Ishikawa (cell line): ENCODE data around the gene AUTS2.

Experiments used
- CEBPB ChIP-seq: IDR thresholded peaks from 2 replicates; pipeline ENCODE4 v1.6.1; 2012
- CREB1 ChIP-seq: IDR thresholded peaks from 2 replicates; pipeline ENCODE4 v1.6.1; 2012; ENCODE audit warnings: low read depth
- EGR1 ChIP-seq: IDR thresholded peaks from 2 replicates; pipeline ENCODE4 v1.6.1; 2012
- EP300 ChIP-seq: IDR thresholded peaks from 2 replicates; pipeline ENCODE4 v1.6.1; 2012; ENCODE audit warnings: borderline replicate concordance
- FOXM1 ChIP-seq: IDR thresholded peaks from 2 replicates; pipeline ENCODE4 v1.6.1; 2012; ENCODE audit warnings: low read depth, borderline replicate concordance
- MAX ChIP-seq: IDR thresholded peaks from 2 replicates; pipeline ENCODE4 v1.6.1; 2012
- NFIC ChIP-seq: IDR thresholded peaks from 2 replicates; pipeline ENCODE4 v1.6.1; 2012
- RAD21 ChIP-seq: IDR thresholded peaks from 2 replicates; pipeline ENCODE4 v1.6.1; 2012; ENCODE audit warnings: low read depth
- REST ChIP-seq: IDR thresholded peaks from 2 replicates; pipeline ENCODE4 v1.6.1; 2012; ENCODE audit warnings: low read depth, mild to moderate bottlenecking
- TAF1 ChIP-seq: IDR thresholded peaks from 2 replicates; pipeline ENCODE4 v1.6.1; 2012; ENCODE audit warnings: low read depth, mild to moderate bottlenecking
- TCF12 ChIP-seq: IDR thresholded peaks from 2 replicates; pipeline ENCODE4 v1.6.1; 2012; ENCODE audit warnings: low read depth
- TEAD4 ChIP-seq: IDR thresholded peaks from 2 replicates; pipeline ENCODE4 v1.6.1; 2012
- USF1 ChIP-seq: IDR thresholded peaks from 2 replicates; pipeline ENCODE4 v1.6.1; 2012
- YY1 ChIP-seq: IDR thresholded peaks from 2 replicates; pipeline ENCODE4 v1.6.1; 2012; ENCODE audit warnings: low read depth
- ZBTB7A ChIP-seq: IDR thresholded peaks from 2 replicates; pipeline ENCODE4 v1.6.1; 2012; ENCODE audit warnings: low read depth

Gene AUTS2

GRCh38 chr7:70421319-70421718 lies 823.0 kb downstream of the AUTS2 start:
- no peak for TF ChIP-seq CREB1
- TF ChIP-seq RAD21, result no peak

DNA sequence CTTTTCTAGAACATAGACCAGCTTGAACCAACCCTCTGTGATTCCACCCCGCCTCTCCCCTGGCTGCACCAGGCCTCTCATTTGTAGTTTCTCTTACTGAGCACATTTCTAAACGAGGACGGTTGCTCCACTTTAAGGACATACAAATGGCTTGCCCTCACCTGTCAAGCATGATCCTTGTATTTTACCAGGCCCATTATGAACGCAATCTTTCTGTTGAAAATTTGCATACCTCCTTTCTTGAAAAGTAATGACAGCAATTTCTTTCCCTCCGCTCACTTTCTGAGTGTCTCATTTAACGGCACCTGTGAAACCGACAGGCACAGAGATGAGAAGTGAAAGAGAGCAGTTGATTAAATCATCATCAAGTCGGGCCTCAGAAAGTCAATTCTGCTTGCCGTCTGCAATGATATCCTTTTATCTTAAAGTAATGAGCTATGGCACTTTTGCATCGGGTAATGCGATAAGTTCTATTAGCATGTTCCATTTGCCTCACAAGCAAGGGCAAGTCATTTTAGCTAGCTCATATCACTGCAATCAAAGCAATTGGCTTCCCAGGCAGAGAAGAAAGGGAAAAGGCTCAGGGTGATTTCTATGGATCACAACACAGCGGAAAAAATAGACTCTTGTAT lies 828.1 kb downstream of the AUTS2 start:
- TF ChIP-seq ZBTB7A, result no peak
- TF ChIP-seq EP300, result no peak
- TF ChIP-seq CREB1, result no peak
- no peak for TF ChIP-seq MAX
- TF ChIP-seq TCF12, result no peak
- no peak for TF ChIP-seq REST
- no peak for TF ChIP-seq FOXM1
- TF ChIP-seq CEBPB, result no peak
- TF ChIP-seq TEAD4, result no peak
- no peak for TF ChIP-seq USF1
- no peak for TF ChIP-seq TAF1
- TF ChIP-seq RAD21, result no peak
- no peak for TF ChIP-seq EGR1
- no peak for TF ChIP-seq YY1
- TF ChIP-seq NFIC, result no peak

GRCh38 chr7:70432567-70433001 lies 834.3 kb downstream of the AUTS2 start:
- TF ChIP-seq CEBPB, result no peak
- no peak for TF ChIP-seq NFIC
- no peak for TF ChIP-seq CREB1
- no peak for TF ChIP-seq EGR1
- TF ChIP-seq USF1, result no peak
- TF ChIP-seq MAX, result no peak
- no peak for TF ChIP-seq EP300
- no peak for TF ChIP-seq TCF12
- TF ChIP-seq REST, result no peak
- TF ChIP-seq YY1, result no peak
- no peak for TF ChIP-seq TAF1
- TF ChIP-seq FOXM1, result no peak

DNA sequence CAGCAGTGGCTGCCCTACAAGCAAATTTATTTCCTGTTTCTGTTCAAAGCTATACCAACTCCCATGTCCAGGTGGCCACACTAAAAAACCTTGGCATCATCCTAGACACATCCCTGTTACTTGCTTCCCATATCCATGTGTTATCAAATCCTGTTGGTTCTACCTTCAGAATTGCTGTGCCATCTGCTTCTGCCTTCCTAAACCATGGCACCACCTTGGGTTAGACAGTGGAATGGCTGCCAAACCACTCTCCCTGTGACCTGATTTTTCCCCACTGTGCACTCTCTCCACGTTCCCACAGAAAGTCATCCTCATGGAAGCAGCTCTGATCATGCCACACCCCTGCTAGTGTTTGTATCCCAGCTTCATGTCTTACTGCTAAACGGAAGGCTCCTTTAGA lies 836.1 kb downstream of the AUTS2 start:
- TF ChIP-seq CEBPB, result no peak
- no peak for TF ChIP-seq EP300
- no peak for TF ChIP-seq USF1
- TF ChIP-seq TAF1, result no peak
- no peak for TF ChIP-seq NFIC
- no peak for TF ChIP-seq CREB1
- no peak for TF ChIP-seq FOXM1
- TF ChIP-seq MAX, result no peak
- no peak for TF ChIP-seq RAD21
- TF ChIP-seq EGR1, result no peak
- TF ChIP-seq TEAD4, result no peak
- no peak for TF ChIP-seq YY1
- TF ChIP-seq REST, result no peak
- TF ChIP-seq ZBTB7A, result no peak
- TF ChIP-seq TCF12, result no peak
